GM12801 (cell line): Measurements from ENCODE around the gene PKIB.

Source experiments
- TF ChIP-seq, protein P1 (sequence below): IDR thresholded peaks from one replicate; pipeline ENCODE4 v1.5.1; 2011; ENCODE audit warnings: control low read depth; ENCODE audit not compliant: insufficient read length; ENCODE audit errors: extremely low read depth

Gene PKIB

DNA sequence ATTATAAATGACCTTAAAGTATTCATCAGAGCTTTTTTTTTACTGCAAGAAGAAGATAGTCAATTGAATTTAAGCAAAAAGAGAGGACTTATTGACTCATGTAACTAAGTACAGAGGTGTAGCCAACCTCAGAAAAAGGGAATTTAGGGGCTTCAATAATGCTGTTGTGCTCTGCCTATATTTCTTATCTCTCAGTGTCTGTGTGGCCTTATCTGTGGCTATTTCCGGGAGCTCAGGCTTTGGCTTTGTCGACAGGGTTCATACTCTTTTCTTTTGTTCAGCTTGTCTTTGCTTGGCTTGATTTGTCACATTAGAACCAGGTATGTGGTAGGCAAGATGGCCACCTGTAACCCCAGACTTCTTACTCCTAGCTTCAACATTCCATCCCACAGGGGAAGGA, 130.7 kb downstream of the PKIB start:
- TF ChIP-seq, protein P1, sequence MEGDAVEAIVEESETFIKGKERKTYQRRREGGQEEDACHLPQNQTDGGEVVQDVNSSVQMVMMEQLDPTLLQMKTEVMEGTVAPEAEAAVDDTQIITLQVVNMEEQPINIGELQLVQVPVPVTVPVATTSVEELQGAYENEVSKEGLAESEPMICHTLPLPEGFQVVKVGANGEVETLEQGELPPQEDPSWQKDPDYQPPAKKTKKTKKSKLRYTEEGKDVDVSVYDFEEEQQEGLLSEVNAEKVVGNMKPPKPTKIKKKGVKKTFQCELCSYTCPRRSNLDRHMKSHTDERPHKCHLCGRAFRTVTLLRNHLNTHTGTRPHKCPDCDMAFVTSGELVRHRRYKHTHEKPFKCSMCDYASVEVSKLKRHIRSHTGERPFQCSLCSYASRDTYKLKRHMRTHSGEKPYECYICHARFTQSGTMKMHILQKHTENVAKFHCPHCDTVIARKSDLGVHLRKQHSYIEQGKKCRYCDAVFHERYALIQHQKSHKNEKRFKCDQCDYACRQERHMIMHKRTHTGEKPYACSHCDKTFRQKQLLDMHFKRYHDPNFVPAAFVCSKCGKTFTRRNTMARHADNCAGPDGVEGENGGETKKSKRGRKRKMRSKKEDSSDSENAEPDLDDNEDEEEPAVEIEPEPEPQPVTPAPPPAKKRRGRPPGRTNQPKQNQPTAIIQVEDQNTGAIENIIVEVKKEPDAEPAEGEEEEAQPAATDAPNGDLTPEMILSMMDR = no peak

DNA sequence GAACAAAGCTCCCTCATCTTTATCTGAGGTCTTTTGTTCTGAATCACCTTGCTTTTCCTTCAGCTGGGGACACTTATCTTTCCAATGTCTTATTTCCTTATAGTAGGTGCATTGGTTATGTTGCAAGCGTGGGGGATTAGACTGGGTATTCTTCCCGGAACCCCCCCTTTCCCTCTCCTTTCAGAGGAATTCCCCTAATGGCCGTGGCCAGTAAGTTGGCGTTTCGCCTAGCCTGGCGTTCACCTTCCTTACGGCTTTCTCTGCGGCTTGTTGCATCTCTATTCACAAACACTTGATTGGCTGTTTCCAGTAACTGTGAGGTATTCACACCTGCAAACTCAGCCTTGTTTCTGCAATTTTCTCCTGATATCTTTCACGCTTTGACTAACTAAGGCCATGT, 136.5 kb downstream of the PKIB start:
- TF ChIP-seq, protein P1 = no peak

DNA sequence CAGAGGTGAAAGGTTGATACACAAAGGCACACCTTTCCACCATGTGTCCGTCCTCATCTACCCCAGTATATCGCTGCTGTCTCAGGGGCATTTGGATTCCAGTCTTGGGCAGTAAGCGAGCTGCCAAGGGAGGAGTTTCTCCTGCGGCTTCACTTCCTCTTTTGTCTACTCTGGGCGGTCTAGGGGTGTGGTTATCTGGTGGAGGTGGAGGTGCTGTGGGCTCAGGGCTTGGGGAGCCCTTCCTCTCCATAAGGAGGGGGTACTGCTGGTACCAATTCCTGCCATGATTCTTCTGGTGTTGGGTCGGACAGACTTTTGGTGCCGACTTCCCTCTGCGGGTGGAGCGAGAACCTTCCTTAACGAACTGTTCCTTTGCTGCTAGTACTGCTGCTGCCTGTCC, 137.4 kb downstream of the PKIB start:
- TF ChIP-seq, protein P1 = no peak

DNA sequence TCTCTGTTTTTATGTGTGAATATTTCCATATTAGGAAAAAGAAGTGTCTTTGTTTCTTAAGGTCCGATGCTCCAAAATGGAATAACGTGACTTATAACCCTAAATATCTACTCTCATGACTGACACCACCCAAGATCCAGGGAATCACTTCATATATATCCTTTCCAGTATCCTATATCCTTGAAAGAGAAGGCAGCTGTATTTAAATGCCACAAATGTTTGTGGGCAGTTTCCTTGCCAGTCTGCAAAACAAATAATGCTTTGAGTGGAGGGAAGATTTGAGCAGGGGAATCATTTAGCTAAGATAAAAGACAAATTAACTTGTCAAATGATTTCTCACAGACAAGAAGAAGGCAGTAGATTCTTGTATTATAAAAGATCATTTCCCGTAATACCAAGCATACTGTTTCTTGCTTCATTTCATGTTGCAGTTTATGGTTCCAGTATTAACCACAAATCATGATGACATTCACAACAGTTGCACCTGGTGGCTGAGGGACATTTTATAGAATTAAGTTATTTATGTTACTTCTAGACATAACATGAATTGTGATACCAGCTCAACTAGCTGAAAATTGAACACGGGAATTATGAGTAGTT, 139.3 kb downstream of the PKIB start:
- TF ChIP-seq, protein P1 = no peak

DNA sequence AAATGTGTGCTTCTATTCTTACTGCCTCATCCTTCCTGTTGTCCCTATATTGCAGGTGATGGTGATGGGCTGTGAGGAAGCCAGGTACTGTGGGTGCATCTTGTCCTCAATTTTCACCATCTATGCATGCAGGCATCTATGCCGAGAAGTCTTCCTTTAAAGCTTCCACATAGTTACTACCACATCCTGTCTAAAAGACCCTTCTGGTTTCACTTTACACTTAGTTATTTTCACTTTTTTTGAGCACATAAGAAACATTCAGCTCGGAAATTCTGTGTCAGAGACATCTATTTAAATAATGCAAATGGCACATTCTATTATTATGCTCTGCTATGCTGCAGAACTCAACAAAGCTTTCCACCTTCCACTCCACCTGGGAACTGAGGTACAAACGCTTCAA, 141.1 kb downstream of the PKIB start:
- TF ChIP-seq, protein P1 = no peak

DNA sequence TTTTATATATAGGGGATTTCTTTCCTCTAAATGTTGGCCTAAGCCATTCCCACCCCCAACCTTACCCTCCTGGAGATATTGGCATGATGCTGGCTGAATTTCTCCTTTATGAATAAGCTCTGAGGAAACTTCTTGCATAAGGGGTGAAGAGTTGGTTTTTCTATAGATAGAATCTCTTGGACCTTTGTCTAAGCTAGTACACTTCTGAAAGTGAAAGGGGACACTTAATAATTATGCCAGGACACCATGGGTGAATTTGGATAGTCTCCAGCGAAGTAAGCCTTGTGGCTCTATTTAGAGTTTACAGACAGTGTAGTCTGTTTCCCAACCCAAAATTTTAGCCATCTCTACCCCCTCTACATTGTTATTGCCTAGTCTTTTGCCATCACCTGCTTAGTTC, 142.3 kb downstream of the PKIB start:
- TF ChIP-seq, protein P1 = no peak

DNA sequence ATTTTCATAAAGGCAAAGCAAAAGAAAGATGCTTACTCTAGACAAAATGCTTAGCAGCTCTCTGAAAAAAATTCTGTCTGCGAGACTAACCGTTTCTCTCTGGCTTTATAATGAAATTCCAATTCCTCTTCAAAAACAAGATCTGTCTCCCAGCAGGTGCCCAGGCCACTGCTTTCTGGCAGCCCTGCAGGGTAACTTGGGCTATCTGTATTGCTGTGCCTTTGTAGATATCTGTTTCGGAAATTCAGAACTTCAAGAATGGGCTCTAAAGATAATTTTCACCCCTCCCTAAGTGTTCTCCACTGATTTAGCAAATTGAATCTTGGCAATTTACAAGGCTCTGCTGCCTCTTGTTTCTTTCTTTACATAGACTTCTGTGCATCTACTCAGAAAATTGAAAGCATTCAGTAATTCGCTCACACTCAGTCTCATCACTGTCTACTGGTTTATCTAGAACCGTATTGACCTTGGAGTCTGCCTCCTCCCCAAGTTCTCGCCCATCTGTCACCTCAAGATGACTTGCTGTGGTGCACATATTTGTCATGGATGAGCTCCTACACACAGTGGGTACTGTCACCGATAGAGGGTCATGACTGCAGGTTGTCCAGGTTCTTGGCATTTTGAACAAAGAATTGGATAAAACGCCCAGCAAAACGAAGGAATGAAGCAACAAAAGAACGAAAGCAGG, 142.9 kb downstream of the PKIB start:
- TF ChIP-seq, protein P1 = no peak

DNA sequence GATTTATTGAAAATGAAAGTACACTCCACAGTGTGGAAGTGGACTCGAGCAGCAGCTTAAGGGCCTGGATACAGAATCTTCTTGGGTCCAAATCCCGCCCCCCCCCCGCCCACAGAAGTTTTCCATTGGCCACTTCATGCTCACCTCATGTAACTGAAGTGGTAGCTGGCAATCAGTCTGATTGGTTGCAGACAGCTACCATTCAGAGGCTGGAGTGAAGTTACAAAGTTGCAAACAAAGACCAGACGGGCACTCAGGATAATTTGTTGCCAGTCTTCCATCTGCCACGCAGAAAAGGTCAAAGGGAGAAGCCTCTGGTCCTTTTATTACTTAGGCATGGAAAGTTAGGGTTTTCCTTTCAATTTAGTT, 143.5 kb downstream of the PKIB start:
- TF ChIP-seq, protein P1 = no peak
